ENCODE measurements around the gene TTYH2.

Gene TTYH2

GRCh38 chr17:74290340-74290739 is 77.0 kb downstream of the TTYH2 start:
- TF ChIP-seq TAF1 (IDR thresholded peaks at IDR 0.05; ENCODE audit: low read depth) (no peak), USF1 (IDR thresholded peaks at IDR 0.05) (no peak), ZBTB7A (IDR thresholded peaks at IDR 0.05; ENCODE audit: low read depth) (no peak), TEAD4 (IDR thresholded peaks at IDR 0.05) (no peak), REST (IDR thresholded peaks at IDR 0.05; ENCODE audit: low read depth) (no peak), CREB1 (IDR thresholded peaks at IDR 0.05; ENCODE audit: low read depth) (no peak), TCF12 (IDR thresholded peaks at IDR 0.05; ENCODE audit: low read depth) (no peak), CEBPB (IDR thresholded peaks at IDR 0.05) (no peak), RAD21 (IDR thresholded peaks at IDR 0.05; ENCODE audit: low read depth) (no peak), EGR1 (IDR thresholded peaks at IDR 0.05) (no peak)

GRCh38 chr17:74292495-74292894 is 79.1 kb downstream of the TTYH2 start:
- TF ChIP-seq NFIC (IDR thresholded peaks at IDR 0.05) (no peak), REST (IDR thresholded peaks at IDR 0.05; ENCODE audit: low read depth) (no peak), TAF1 (IDR thresholded peaks at IDR 0.05; ENCODE audit: low read depth) (no peak), MAX (IDR thresholded peaks at IDR 0.05) (no peak), CEBPB (IDR thresholded peaks at IDR 0.05) (no peak), TEAD4 (IDR thresholded peaks at IDR 0.05) (no peak), TCF12 (IDR thresholded peaks at IDR 0.05; ENCODE audit: low read depth) (no peak)

- TF ChIP-seq USF1 (IDR thresholded peaks at IDR 0.05) = no peak
- no peak for TF ChIP-seq REST (IDR thresholded peaks at IDR 0.05; ENCODE audit: low read depth)
- TF ChIP-seq EGR1 (IDR thresholded peaks at IDR 0.05) = no peak
- TF ChIP-seq CREB1 (IDR thresholded peaks at IDR 0.05; ENCODE audit: low read depth) = no peak
- TF ChIP-seq RAD21 (IDR thresholded peaks at IDR 0.05; ENCODE audit: low read depth) = no peak
- no peak for TF ChIP-seq MAX (IDR thresholded peaks at IDR 0.05)
- no peak for TF ChIP-seq NFIC (IDR thresholded peaks at IDR 0.05)
- no peak for TF ChIP-seq TCF12 (IDR thresholded peaks at IDR 0.05; ENCODE audit: low read depth)
- TF ChIP-seq TEAD4 (IDR thresholded peaks at IDR 0.05) = no peak
- no peak for TF ChIP-seq ZBTB7A (IDR thresholded peaks at IDR 0.05; ENCODE audit: low read depth)
- no peak for TF ChIP-seq CEBPB (IDR thresholded peaks at IDR 0.05)
- no peak for TF ChIP-seq YY1 (IDR thresholded peaks at IDR 0.05; ENCODE audit: low read depth)
- no peak for TF ChIP-seq EP300 (IDR thresholded peaks at IDR 0.05; ENCODE audit: borderline replicate concordance)
- no peak for TF ChIP-seq TAF1 (IDR thresholded peaks at IDR 0.05; ENCODE audit: low read depth)
- TF ChIP-seq FOXM1 (IDR thresholded peaks at IDR 0.05; ENCODE audit: borderline replicate concordance, low read depth) = no peak
Measured at GRCh38 chr17:74295625-74296547, 82.5 kb downstream of the TTYH2 start.

- TF ChIP-seq RAD21 (IDR thresholded peaks at IDR 0.05; ENCODE audit: low read depth) (0 out of 2 replicates have a peak, but pooled peaks have one; percentile 2), YY1 (IDR thresholded peaks at IDR 0.05; ENCODE audit: low read depth) (no peak)
Measured at GRCh38 chr17:74296548-74296936, 83.2 kb downstream of the TTYH2 start.
